Stimulated activated CD4-positive, alpha-beta T cell treated with anti-CD3 and anti-CD28 coated beads, Interleukin-4, amount 100 ng/mL, for 1 hour (primary cell): ENCODE data around the gene ZBTB42.

Source experiments
- DNase-seq: peaks from one replicate; pipeline ENCODE4 v3.0.0-alpha.2; 2020

Gene ZBTB42

GRCh38 chr14:104795781-104796686 lies 4.9 kb upstream of the ZBTB42 start:
- DNase-seq: peak; percentile 69

GRCh38 chr14:104796687-104797081 lies 4.2 kb upstream of the ZBTB42 start:
- no peak for DNase-seq

GRCh38 chr14:104797115-104798044 lies 3.5 kb upstream of the ZBTB42 start:
- no peak for DNase-seq

GRCh38 chr14:104798300-104799243 lies 2.3 kb upstream of the ZBTB42 start:
- DNase-seq: no peak

- DNase-seq: no peak
These were observed 1.5 kb upstream of the ZBTB42 start for GRCh38 chr14:104799244-104800014.

- DNase-seq: peak; percentile 84
These were observed 708 bp upstream of the ZBTB42 start for GRCh38 chr14:104800015-104800770.

GRCh38 chr14:104801520-104802393 lies 856 bp downstream of the ZBTB42 start:
- DNase-seq: no peak

- DNase-seq: no peak
These were observed 1.7 kb downstream of the ZBTB42 start for GRCh38 chr14:104802394-104803184.

GRCh38 chr14:104803280-104803911 lies 2.5 kb downstream of the ZBTB42 start:
- no peak for DNase-seq

GRCh38 chr14:104803912-104804410 lies 3.1 kb downstream of the ZBTB42 start:
- DNase-seq: no peak

GRCh38 chr14:104804481-104805325 lies 3.8 kb downstream of the ZBTB42 start:
- no peak for DNase-seq

GRCh38 chr14:104805326-104805678 lies 4.4 kb downstream of the ZBTB42 start:
- DNase-seq: no peak

- no peak for DNase-seq
These were observed 5.2 kb downstream of the ZBTB42 start for GRCh38 chr14:104805941-104806624.

GRCh38 chr14:104806625-104807465 lies 5.9 kb downstream of the ZBTB42 start:
- no peak for DNase-seq

GRCh38 chr14:104808456-104808855 lies 7.6 kb downstream of the ZBTB42 start:
- no peak for DNase-seq

- no peak for DNase-seq
These were observed 9.4 kb downstream of the ZBTB42 start for GRCh38 chr14:104810316-104810715.
